ENCODE measurements around the gene MAP3K3. TPM values are rescaled to one million over a fixed set of nuclear protein-coding genes. Genes with fewer than 3 reads are reported as not detected.

Gene MAP3K3
- total RNA-seq, 1 donor from 2014 or later, result 38.2 TPM

DNA sequence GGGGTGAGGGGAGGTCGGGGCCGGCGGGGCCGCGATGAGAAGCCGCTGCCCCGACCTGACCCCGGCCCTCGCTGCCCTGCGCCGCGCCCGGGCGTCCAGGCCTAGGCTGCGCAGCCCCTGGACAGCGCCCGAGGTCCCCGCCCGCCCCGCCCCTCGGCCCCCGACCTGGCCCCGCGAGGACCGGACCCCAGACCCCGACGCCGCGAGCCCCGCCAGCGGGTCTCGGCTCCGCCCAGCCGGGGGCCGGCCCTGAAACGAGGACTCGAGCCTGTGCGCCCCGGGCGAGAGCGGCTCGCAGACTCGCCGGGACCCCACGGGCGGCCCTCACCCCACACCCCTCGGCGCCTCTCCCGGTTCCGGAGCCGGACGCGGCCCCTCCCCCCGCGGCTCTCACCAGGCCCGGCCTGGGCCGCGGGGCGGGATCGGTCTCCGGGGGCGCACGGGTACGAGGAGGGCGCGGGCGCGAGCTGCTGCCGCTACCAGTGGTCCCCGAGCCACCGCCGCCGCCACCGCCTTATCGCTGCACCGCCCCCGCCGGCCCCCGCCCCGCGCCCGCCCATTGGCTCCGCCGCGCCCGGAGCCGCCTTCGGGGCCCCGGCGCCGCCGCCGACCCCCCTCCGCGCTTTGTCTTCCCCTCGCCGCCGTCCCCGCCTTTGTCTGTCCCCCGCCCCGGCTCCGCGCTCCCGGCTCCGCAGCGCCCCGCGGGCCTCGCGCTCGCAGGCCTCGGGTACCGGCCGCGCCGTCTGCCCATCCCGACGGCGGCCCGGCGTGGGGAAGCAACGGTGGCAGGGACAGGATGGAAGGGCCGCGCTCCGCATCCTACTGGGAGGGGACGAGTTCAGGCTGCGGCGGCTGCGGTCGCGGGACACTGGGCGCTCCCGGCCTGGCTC is 77.7 kb downstream of the MAP3K3 start, which contains the start of gene LIMD2:
Gene LIMD2, minus strand, starts transcription at position 488 of the 890 bp plus-strand sequence. CDS start 827 bp downstream, outside the sequence.
- Mint-ChIP-seq H3K4me1 (ENCODE audit: low read depth) (peaks cover 19% of the 10 kb centered on the region), H3K36me3 (ENCODE audit: low read depth) (peaks cover 5% of the 10 kb centered on the region), H3K9me3 (ENCODE audit: low read depth) (no peaks in the 10 kb centered on the region), H3K4me3 (ENCODE audit: unreplicated experiment) (peak within 1 kb of the TSS; percentile 77), H3K27me3 (ENCODE audit: low read depth) (no peaks in the 10 kb centered on the region), H3K27ac (ENCODE audit: unreplicated experiment) (peak within 1 kb of the TSS; percentile 41)
- DNase-seq (ENCODE audit: low spot score), result no peak
- TF ChIP-seq CTCF (IDR thresholded peaks at IDR 0.05), result no peak

GRCh38 chr17:63700528-63701455 is 78.6 kb downstream of the MAP3K3 start:
- H3K27ac Mint-ChIP-seq (ENCODE audit: unreplicated experiment), result peak overlapping the region; percentile 76
- H3K4me1 Mint-ChIP-seq (ENCODE audit: low read depth), result peaks cover 19% of the 10 kb centered on the region

DNA sequence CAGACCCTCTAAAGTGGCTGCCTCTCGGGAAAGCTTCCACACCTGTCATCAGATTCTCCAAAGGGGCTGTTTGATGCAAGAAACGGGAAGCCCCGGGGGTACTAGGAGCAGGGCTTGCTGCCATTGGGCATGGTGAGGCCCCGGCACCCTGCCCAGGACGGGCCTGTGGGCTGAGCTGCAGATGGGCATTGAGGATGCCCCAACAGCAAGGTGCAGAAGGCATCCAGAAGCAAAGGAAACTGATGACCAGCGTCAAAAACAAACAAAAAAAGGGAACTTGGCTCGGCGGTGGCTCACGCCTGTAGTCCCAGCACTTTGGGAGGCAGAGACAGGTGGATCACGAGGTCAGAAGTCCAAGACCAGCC is 79.2 kb downstream of the MAP3K3 start:
- no peak for TF ChIP-seq CTCF (IDR thresholded peaks at IDR 0.05)
- peaks cover 5% of the 10 kb centered on the region for H3K36me3 Mint-ChIP-seq (ENCODE audit: low read depth)
- H3K4me1 Mint-ChIP-seq (ENCODE audit: low read depth), result peaks cover 19% of the 10 kb centered on the region
- peak overlapping the region; percentile 76 for H3K27ac Mint-ChIP-seq (ENCODE audit: unreplicated experiment)
- no peaks in the 10 kb centered on the region for H3K27me3 Mint-ChIP-seq (ENCODE audit: low read depth)
- peak overlapping the region; percentile 63 for H3K4me3 Mint-ChIP-seq (ENCODE audit: unreplicated experiment)
- no peaks in the 10 kb centered on the region for H3K9me3 Mint-ChIP-seq (ENCODE audit: low read depth)
- DNase-seq (ENCODE audit: low spot score), result no peak

More at GRCh38 chr17:63700528-63701455, 78.6 kb downstream of the MAP3K3 start:
- peak overlapping the region; percentile 63 for H3K4me3 Mint-ChIP-seq (ENCODE audit: unreplicated experiment)
- H3K9me3 Mint-ChIP-seq (ENCODE audit: low read depth), result no peaks in the 10 kb centered on the region
- H3K27me3 Mint-ChIP-seq (ENCODE audit: low read depth), result no peaks in the 10 kb centered on the region
- no peak for DNase-seq (ENCODE audit: low spot score)
- peaks cover 5% of the 10 kb centered on the region for H3K36me3 Mint-ChIP-seq (ENCODE audit: low read depth)
- TF ChIP-seq CTCF (IDR thresholded peaks at IDR 0.05), result peak; percentile 71

DNA sequence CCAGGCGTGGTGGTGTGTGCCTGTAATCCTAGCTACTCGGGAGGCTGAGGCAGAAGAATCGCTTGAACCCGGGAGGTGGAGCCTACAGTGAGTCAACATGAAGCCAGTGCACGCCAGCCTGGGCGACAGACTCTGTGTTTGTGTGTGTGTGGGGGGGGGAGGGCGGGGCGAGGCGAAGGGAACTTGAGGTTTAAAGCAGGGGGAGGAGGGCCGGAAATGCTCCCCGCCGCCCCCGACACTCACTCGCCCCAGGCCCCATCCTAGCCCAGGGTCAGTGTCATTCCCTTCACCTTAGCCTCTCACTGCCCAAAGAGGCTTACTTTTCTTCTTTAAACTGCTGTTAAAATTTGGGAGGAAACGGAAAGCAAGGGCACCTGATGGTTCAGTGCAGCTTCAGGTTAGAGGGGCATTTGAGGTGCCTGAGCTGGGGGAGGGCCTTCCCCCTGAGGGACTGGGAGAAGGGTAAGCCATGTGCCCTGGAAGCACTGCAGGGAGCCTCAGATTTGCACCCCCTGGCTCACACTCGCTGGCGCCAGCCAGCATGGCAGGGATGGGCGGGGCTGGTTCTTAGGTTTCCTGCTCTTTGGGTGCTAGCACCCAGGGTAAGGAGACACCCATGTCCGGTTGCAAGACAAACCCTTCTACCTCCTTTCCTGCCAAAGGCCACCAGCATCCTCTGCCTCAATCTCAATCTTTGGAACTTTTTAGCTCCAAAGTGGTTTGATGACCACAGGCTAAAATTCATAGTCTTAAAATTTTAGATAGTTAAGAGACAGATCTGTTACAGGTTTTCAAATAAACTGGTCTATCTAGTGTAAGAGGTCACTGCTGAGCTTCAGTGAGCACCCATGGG is 79.9 kb downstream of the MAP3K3 start:
- peak overlapping the region; percentile 63 for H3K4me3 Mint-ChIP-seq (ENCODE audit: unreplicated experiment)
- H3K27ac Mint-ChIP-seq (ENCODE audit: unreplicated experiment), result no peak overlapping the region
- H3K4me1 Mint-ChIP-seq (ENCODE audit: low read depth), result peaks cover 19% of the 10 kb centered on the region
- H3K27me3 Mint-ChIP-seq (ENCODE audit: low read depth), result no peaks in the 10 kb centered on the region
- DNase-seq (ENCODE audit: low spot score), result no peak
- TF ChIP-seq CTCF (IDR thresholded peaks at IDR 0.05), result no peak
- peaks cover 5% of the 10 kb centered on the region for H3K36me3 Mint-ChIP-seq (ENCODE audit: low read depth)
- H3K9me3 Mint-ChIP-seq (ENCODE audit: low read depth), result no peaks in the 10 kb centered on the region

Data from chondrocyte (in vitro differentiated cells).